IMR-90 (cell line): ENCODE results near the gene P2RY2. TPM values are rescaled to one million over a fixed set of nuclear protein-coding genes. Genes with fewer than 3 reads are reported as not detected.

Source experiments
- ATAC-seq: fragments of 200-7000 bp; cut with Tn5 transposase; 2 replicates; pipeline ENCODE4 v1.9.1; 2020; ENCODE audit warnings: low read depth, mild to moderate bottlenecking, moderate library complexity
- BruUV-seq: library from RNA; stranded (reverse); fragments of 400-500 nt; replicated peaks from 2 replicates; lab custom pipeline; 2021; lab: Mats Ljungman, UMichigan
- CTCF ChIA-PET: fragments of 300-600 bp; formaldehyde crosslinking; extraction: SDS; loops from one replicate; lab custom pipeline; 2021; ENCODE audit warnings: antibody characterized with exemption; lab: Yijun Ruan, JAX
- POLR2A ChIA-PET: fragments of 300-600 bp; sonication (Branson Sonifier 250); formaldehyde crosslinking; loops from one replicate; lab custom pipeline; 2022; ENCODE audit warnings: antibody characterized with exemption; ENCODE audit not compliant: unreplicated experiment; lab: Charles Lee
- DNase-seq: peaks from one replicate; pipeline ENCODE4 v3.0.0; 2013
- H2AFZ ChIP-seq: replicated peaks from 2 replicates; pipeline ENCODE3; 2013; ENCODE audit warnings: low read length, mild to moderate bottlenecking; ENCODE audit not compliant: poor library complexity
- H2AK5ac ChIP-seq: 2 replicates; pipeline ENCODE4 v1.6.1; 2013; ENCODE audit warnings: low read depth, low read length, inconsistent platforms
- H2AK9ac ChIP-seq: replicated peaks from 2 replicates; pipeline ENCODE3; 2013; ENCODE audit warnings: mild to moderate bottlenecking, low read depth, low read length, moderate library complexity; ENCODE audit not compliant: poor library complexity
- H2BK120ac ChIP-seq: 2 replicates; pipeline ENCODE4 v1.6.1; 2013; ENCODE audit warnings: low read depth, low read length, inconsistent platforms
- H2BK15ac ChIP-seq: 3 replicates; pipeline ENCODE4 v1.6.1; 2013; ENCODE audit warnings: low read depth, low read length, inconsistent platforms
- H2BK20ac ChIP-seq: 2 replicates; pipeline ENCODE4 v1.6.1; 2013; ENCODE audit warnings: low read depth, mild to moderate bottlenecking, inconsistent platforms, low read length, moderate library complexity
- H2BK5ac ChIP-seq: 2 replicates; pipeline ENCODE4 v1.6.1; 2013; ENCODE audit warnings: mild to moderate bottlenecking, low read depth, low read length, inconsistent platforms; ENCODE audit not compliant: poor library complexity, severe bottlenecking
- H3K14ac ChIP-seq: replicated peaks from 2 replicates; pipeline ENCODE4 v1.6.1; 2013; ENCODE audit warnings: low read depth, low read length, inconsistent platforms
- H3K18ac ChIP-seq: 2 replicates; pipeline ENCODE4 v1.6.1; 2013; ENCODE audit warnings: low read depth, low read length, control low read depth
- H3K23ac ChIP-seq: 2 replicates; pipeline ENCODE4 v1.6.1; 2013; ENCODE audit warnings: low read depth, low read length, inconsistent platforms
- H3K27ac ChIP-seq: 2 replicates; pipeline ENCODE4 v1.5.1; 2013; ENCODE audit warnings: mild to moderate bottlenecking, control low read depth, low read length; ENCODE audit not compliant: insufficient read depth
- H3K27me3 ChIP-seq: 2 replicates; pipeline ENCODE4 v1.6.1; 2013; ENCODE audit warnings: low read length; ENCODE audit not compliant: control insufficient read depth, insufficient read depth
- H3K36me3 ChIP-seq: 2 replicates; pipeline ENCODE4 v1.6.1; 2013; ENCODE audit warnings: low read length, mixed read lengths; ENCODE audit not compliant: control insufficient read depth, insufficient read depth
- H3K4ac ChIP-seq: 2 replicates; pipeline ENCODE4 v1.6.1; 2013; ENCODE audit warnings: low read depth, low read length, inconsistent platforms
- H3K4me1 ChIP-seq: 2 replicates; pipeline ENCODE4 v1.6.1; 2013; ENCODE audit warnings: low read length, mixed read lengths; ENCODE audit not compliant: control insufficient read depth, insufficient read depth
- H3K4me2 ChIP-seq: 2 replicates; pipeline ENCODE4 v1.6.1; 2013; ENCODE audit warnings: low read depth, mild to moderate bottlenecking, control low read depth, low read length, moderate library complexity
- H3K4me3 ChIP-seq: 2 replicates; pipeline ENCODE4 v1.5.1; 2013; ENCODE audit warnings: low read depth, mild to moderate bottlenecking, control low read depth, low read length, moderate library complexity; ENCODE audit not compliant: insufficient read depth
- H3K56ac ChIP-seq: 2 replicates; pipeline ENCODE4 v1.6.1; 2013; ENCODE audit warnings: low read length, inconsistent platforms; ENCODE audit not compliant: insufficient read depth; ENCODE audit errors: extremely low read depth
- H3K79me1 ChIP-seq, 2 experiments: 2 replicates each; pipeline ENCODE4 v1.6.1; 2013; ENCODE audit warnings: low read length in 2 of 2, inconsistent platforms in 1 of 2, low read depth in 1 of 2
- H3K9ac ChIP-seq: 2 replicates; pipeline ENCODE4 v1.6.1; 2013; ENCODE audit warnings: low read depth, low read length, control low read depth
- H3K9me1 ChIP-seq: 2 replicates; pipeline ENCODE4 v1.6.1; 2013; ENCODE audit warnings: low read length, inconsistent platforms; ENCODE audit not compliant: insufficient read depth
- H3K9me3 ChIP-seq: 2 replicates; pipeline ENCODE4 v1.6.1; 2013; ENCODE audit warnings: low read length; ENCODE audit not compliant: control insufficient read depth, insufficient read depth
- H4K20me1 ChIP-seq: 2 replicates; pipeline ENCODE4 v1.6.1; 2013; ENCODE audit warnings: low read length, inconsistent platforms; ENCODE audit not compliant: insufficient read depth
- H4K5ac ChIP-seq: 2 replicates; pipeline ENCODE4 v1.6.1; 2013; ENCODE audit warnings: mild to moderate bottlenecking, low read depth, low read length, control low read depth
- H4K8ac ChIP-seq, 2 experiments: 2 replicates each; pipeline ENCODE4 v1.6.1; 2013; ENCODE audit warnings: low read depth in 2 of 2, low read length in 2 of 2, control low read depth in 1 of 2, inconsistent platforms in 1 of 2
- H4K91ac ChIP-seq: 2 replicates; pipeline ENCODE4 v1.6.1; 2013; ENCODE audit warnings: low read depth, low read length, inconsistent platforms; ENCODE audit not compliant: insufficient read depth
- BHLHE40 ChIP-seq: fragments of 150-350 bp; IDR thresholded peaks from 2 replicates; pipeline ENCODE4 v1.6.1; 2016; ENCODE audit warnings: mild to moderate bottlenecking, low read depth, low read length
- CEBPB ChIP-seq: IDR thresholded peaks from 2 replicates; pipeline ENCODE4 v1.6.1; 2012; ENCODE audit warnings: low read depth, low read length, improper control_type of control experiment
- CHD1 ChIP-seq: IDR thresholded peaks from 2 replicates; pipeline ENCODE4 v1.6.1; 2012; ENCODE audit warnings: low read depth, low read length, improper control_type of control experiment
- CTCF ChIP-seq: conservative IDR thresholded peaks from 2 replicates; pipeline ENCODE4 v1.5.1; 2012; ENCODE audit warnings: mild to moderate bottlenecking, low read depth, low read length, improper control_type of control experiment
- ELK1 ChIP-seq: fragments of 150-350 bp; IDR thresholded peaks from 2 replicates; pipeline ENCODE4 v1.6.1; 2016; ENCODE audit warnings: low read depth, mild to moderate bottlenecking, low read length, moderate library complexity, borderline replicate concordance
- FOS ChIP-seq: fragments of 150-350 bp; IDR thresholded peaks from 2 replicates; pipeline ENCODE4 v1.6.1; 2016; ENCODE audit warnings: low read depth, low read length
- MAFK ChIP-seq: IDR thresholded peaks from 2 replicates; pipeline ENCODE4 v1.6.1; 2012; ENCODE audit warnings: low read depth, low read length, improper control_type of control experiment
- MAZ ChIP-seq: IDR thresholded peaks from 2 replicates; pipeline ENCODE4 v1.6.1; 2012; ENCODE audit warnings: low read depth, mild to moderate bottlenecking, low read length, improper control_type of control experiment, moderate library complexity, borderline replicate concordance
- MXI1 ChIP-seq: IDR thresholded peaks from 2 replicates; pipeline ENCODE4 v1.6.1; 2012; ENCODE audit warnings: low read depth, mild to moderate bottlenecking, low read length, moderate library complexity, borderline replicate concordance
- NFE2L2 ChIP-seq: fragments of 150-350 bp; IDR thresholded peaks from 2 replicates; pipeline ENCODE4 v1.6.1; 2016; ENCODE audit warnings: low read depth, mild to moderate bottlenecking, low read length
- POLR2A ChIP-seq: IDR thresholded peaks from 2 replicates; pipeline ENCODE4 v1.6.1; 2012; ENCODE audit warnings: mild to moderate bottlenecking, low read depth, low read length
- RAD21 ChIP-seq: IDR thresholded peaks from 2 replicates; pipeline ENCODE4 v1.6.1; 2012; ENCODE audit warnings: low read length, improper control_type of control experiment
- RCOR1 ChIP-seq: IDR thresholded peaks from 2 replicates; pipeline ENCODE4 v1.6.1; 2012; ENCODE audit warnings: mild to moderate bottlenecking, low read length, improper control_type of control experiment; ENCODE audit not compliant: insufficient replicate concordance
- SMC3 ChIP-seq: fragments of 150-350 bp; IDR thresholded peaks from 2 replicates; pipeline ENCODE4 v1.6.1; 2016; ENCODE audit warnings: low read depth, mild to moderate bottlenecking, antibody characterized with exemption, low read length, moderate library complexity
- WGBS, 2 experiments: methylation state at CpG; one replicate each; pipeline versions ENCODE4 v1.1.5 to v1.1.7; 2013; ENCODE audit warnings: missing lambda C conversion rate in 2 of 2; ENCODE audit not compliant: insufficient read length in 1 of 2; ENCODE audit errors: extremely low coverage in 2 of 2; 5-methylcytosine and 5-hydroxymethylcytosine counted together
- dilution Hi-C: fragments of 300-500 bp; cut with HindIII; formaldehyde crosslinking; loops from one replicate; pipeline ENCODE4 v1.14.3; 2018; ENCODE audit warnings: low sequenced_read_pairs; ENCODE audit not compliant: unreplicated experiment
- in situ Hi-C: fragments of 300-500 bp; cut with MboI; formaldehyde crosslinking; loops from 3 replicates; pipeline ENCODE4 v1.14.3; 2019; ENCODE audit warnings: low sequenced_read_pairs, inconsistent platforms, mixed read lengths
- intact Hi-C: fragments of 100-400 bp; cut with micrococcal nuclease; formaldehyde crosslinking; loops from 2 replicates; pipeline ENCODE4 v1.10.0; 2022
- polyA plus RNA-seq, 3 experiments: library from polyadenylated mRNA; depleted of rRNA; stranded (reverse); fragments of >200 nt; gene quantifications; 2 replicates each; pipeline ENCODE4 v1.2.3, GENCODE V29; 2012; ENCODE audit warnings: low replicate concordance in 1 of 3
- total RNA-seq: library from RNA; depleted of rRNA; stranded (reverse); fragments of >200 nt; gene quantifications from 2 replicates; pipeline ENCODE4 v1.2.3, GENCODE V29; 2012
- TF ChIP-seq, protein P1 (sequence below): fragments of 150-350 bp; IDR thresholded peaks from 2 replicates; pipeline ENCODE4 v1.6.1; 2017; ENCODE audit warnings: mild to moderate bottlenecking, antibody characterized with exemption, low read length, low read depth

The P2RY2 gene
- total and polyA plus RNA-seq, 2 of the 4 experiments (the other 2 are of a cell fraction) = not detected

- no peak overlapping the region for H2BK120ac ChIP-seq
- no peak overlapping the region for H3K27ac ChIP-seq
- ATAC-seq (no peak), DNase-seq (no peak)
- no peak overlapping the region for H3K14ac ChIP-seq
- peak overlapping the region; percentile 15 for H2AK9ac ChIP-seq
- no peak overlapping the region for H3K56ac ChIP-seq
- H4K5ac ChIP-seq = no peak overlapping the region
- H3K4me1 ChIP-seq = no peaks in the 10 kb centered on the region
- no peak overlapping the region for H3K4ac ChIP-seq
- no peak overlapping the region for H4K8ac ChIP-seq
- H4K91ac ChIP-seq = no peak overlapping the region
- H2BK5ac ChIP-seq = no peak overlapping the region
- no peaks in the 10 kb centered on the region for H3K9me3 ChIP-seq
- dilution Hi-C loops (no loop called here), intact Hi-C loops (no loop called here), in situ Hi-C loops (no loop called here)
- H2AK5ac ChIP-seq = no peak overlapping the region
- no peaks in the 10 kb centered on the region for H3K36me3 ChIP-seq
- H3K9me1 ChIP-seq = no peaks in the 10 kb centered on the region
- H4K20me1 ChIP-seq = no peaks in the 10 kb centered on the region
- H3K4me3 ChIP-seq = no peak overlapping the region
- H3K18ac ChIP-seq = no peak overlapping the region
- no peaks in the 10 kb centered on the region for H3K79me1 ChIP-seq
- H2BK20ac ChIP-seq = no peak overlapping the region
- no peak for TF ChIP-seq POLR2A
- TF ChIP-seq SMC3 = no peak
- TF ChIP-seq ELK1 = no peak
- TF ChIP-seq RCOR1 = no peak
- no peak for TF ChIP-seq NFE2L2
- TF ChIP-seq MAFK = no peak
- TF ChIP-seq, protein P1, sequence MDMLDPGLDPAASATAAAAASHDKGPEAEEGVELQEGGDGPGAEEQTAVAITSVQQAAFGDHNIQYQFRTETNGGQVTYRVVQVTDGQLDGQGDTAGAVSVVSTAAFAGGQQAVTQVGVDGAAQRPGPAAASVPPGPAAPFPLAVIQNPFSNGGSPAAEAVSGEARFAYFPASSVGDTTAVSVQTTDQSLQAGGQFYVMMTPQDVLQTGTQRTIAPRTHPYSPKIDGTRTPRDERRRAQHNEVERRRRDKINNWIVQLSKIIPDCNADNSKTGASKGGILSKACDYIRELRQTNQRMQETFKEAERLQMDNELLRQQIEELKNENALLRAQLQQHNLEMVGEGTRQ = no peak
- no peak for TF ChIP-seq MXI1
- TF ChIP-seq CHD1 = no peak
- TF ChIP-seq FOS = no peak
- TF ChIP-seq BHLHE40 = no peak
- TF ChIP-seq RAD21 = no peak
- TF ChIP-seq MAZ = no peak
- no peak for TF ChIP-seq CTCF
- TF ChIP-seq CEBPB = no peak
- H2AFZ ChIP-seq = peak overlapping the region; percentile 41
- ChIA-PET CTCF (no interaction called here), POLR2A (no interaction called here)
- no peak overlapping the region for H3K4me2 ChIP-seq
- no peak overlapping the region for H3K9ac ChIP-seq
- no peak overlapping the region for H3K23ac ChIP-seq
- WGBS, 2 experiments = no CpG with 5 or more reads among the region's 7 CpGs
- no peak overlapping the region for H2BK15ac ChIP-seq
- no TSS peak for BruUV-seq
- H3K27me3 ChIP-seq = peaks cover 56% of the 10 kb centered on the region
Measured at GRCh38 chr11:73270016-73270854, 52.2 kb downstream of the P2RY2 start.
